ENCODE data around the gene PTPRCAP.

Gene PTPRCAP

DNA sequence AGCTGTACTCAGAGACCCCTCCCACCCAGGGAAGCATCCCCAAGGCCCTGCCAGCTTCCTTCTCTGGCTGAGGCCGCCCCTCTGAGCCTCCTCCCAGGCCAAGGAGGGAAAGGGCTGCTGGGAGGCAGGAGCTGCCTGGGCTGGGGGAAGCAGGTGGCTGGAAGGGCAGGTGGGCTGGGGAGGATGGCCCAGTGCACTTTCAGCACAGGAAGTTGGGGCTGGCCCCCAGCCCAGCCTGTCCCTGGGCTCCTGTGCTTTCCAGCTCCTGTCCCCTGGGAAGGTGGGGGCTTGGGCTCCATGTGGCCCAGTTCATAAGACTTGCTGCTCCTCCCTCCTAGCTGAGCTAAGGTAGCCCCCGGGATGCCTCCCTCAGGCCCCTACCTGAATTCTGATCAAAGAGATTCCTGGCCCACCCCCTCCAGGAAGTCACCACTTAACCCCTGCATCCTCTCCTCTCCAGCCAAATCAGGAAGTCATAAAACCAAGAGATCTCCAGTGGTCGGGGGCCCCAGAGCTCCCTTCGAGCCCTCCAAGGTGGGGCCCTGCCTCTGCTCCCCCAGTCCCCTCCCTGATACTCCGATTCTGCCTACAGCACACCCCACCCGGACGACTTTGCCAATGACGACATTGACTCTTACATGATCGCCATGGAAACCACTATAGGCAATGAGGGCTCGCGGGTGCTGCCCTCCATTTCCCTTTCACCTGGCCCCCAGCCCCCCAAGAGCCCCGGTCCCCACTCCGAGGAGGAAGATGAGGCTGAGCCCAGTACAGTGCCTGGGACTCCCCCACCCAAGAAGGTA is 40.7 kb downstream of the PTPRCAP start:
- no peak for DNase-seq (ENCODE audit: low read depth in 3 of 3)

DNA sequence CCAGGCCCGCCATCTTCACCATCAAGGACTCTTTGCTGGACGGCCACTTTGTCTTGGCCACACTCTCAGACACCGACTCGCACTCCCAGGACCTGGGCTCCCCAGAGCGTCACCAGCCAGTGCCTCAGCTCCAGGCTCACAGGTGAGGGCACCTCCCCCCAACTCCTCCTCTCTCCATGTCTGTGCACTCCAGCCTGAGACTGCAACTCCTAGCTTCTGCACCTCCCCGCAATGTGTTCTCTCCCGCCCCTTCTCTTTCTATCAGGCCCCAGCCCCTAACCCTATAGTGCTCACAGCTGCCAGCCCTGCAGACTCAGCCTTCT is 41.3 kb downstream of the PTPRCAP start:
- DNase-seq (ENCODE audit: low read depth in 3 of 3), result no peak

DNA sequence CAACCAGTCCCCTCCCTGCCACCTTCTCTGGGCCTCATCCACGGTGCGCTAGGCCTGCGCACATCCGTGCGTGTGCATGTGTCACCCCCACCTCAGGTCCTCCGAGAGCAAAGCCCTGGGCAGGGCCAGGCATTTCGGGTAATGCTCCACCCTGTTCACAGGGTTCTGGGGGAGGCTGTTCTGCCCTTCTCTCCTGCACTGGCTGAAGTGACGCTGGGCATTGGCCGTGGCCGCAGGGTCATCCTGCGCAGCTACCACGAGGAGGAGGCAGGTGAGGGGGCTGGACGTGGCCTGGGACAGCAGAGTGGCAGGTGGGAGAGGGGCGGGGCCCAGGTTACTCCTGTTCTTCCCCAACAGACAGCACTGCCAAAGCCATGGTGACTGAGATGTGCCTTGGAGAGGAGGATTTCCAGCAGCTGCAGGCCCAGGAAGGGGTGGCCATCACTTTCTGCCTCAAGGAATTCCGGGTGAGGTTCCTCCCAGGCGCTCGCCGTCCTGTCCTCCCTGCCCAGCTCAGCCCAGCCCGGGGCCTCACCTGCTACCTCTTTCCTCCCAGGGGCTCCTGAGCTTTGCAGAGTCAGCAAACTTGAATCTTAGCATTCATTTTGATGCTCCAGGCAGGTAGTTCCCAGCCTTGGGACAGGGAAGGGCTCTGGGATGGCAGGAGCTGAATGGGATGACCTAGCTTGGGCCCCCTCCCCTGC is 41.8 kb downstream of the PTPRCAP start:
- DNase-seq (ENCODE audit: low read depth in 3 of 3), result no peak

DNA sequence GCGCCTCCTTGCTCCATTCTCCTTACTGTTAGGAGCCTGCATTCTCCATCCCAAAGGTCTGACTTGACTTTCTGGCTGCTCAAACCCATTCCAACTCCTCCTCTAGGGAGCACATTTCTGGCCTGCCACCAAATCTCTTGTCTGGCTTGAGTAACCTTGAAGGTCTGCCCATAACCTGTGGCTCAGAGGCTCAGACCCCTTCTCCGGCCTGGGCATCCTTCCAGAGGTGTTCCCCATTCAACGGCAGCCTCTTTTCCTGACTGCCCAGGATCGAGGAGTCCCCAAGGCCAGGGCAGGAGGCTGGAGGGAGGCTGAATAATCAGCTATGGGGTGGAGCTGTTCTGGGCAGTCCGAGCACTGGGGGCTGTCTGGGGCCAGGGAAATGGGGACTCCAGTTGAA is 43.5 kb downstream of the PTPRCAP start:
- no peak for DNase-seq (ENCODE audit: low read depth in 3 of 3)

DNA sequence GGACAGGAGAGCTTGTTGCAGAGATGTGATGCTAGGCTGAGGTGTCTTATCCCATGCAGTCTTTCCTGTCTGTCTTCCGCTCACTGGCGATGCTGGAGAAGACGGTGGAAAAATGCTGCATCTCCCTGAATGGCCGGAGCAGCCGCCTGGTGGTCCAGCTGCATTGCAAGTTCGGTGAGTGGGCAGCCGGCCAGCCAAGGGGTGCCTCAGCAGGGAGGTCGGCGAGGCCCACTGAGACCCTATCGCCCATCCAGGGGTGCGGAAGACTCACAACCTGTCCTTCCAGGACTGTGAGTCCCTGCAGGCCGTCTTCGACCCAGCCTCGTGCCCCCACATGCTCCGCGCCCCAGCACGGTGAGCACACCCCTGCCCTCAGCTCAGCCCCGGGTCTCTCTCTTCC is 44.0 kb downstream of the PTPRCAP start:
- no peak for DNase-seq (ENCODE audit: low read depth in 3 of 3)

DNA sequence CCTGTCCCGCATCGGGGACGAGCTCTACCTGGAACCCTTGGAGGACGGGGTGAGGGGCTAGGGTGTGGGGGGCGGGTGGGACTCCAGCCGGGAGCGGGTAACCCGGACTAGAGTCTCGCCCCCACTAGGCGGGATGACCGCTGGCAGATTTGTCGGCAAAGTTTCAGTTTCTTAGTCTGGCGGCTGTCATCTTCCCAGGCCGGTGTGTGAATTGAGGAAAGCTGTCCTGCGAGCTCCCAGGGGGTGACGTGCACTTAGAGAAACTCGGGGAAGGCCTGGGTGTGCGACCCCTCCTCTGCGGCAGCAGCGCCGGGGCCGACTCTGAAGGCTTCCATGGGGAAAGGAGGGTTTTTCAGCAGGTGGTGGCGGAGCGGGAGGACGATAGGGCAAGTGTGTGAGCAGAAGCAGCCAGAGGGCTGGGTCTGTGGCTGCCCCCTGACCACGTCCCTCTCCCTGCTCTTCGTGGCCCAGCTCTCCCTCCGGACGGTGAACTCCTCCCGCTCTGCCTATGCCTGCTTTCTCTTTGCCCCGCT is 45.2 kb downstream of the PTPRCAP start:
- no peak for DNase-seq (ENCODE audit: low read depth in 3 of 3)

DNA sequence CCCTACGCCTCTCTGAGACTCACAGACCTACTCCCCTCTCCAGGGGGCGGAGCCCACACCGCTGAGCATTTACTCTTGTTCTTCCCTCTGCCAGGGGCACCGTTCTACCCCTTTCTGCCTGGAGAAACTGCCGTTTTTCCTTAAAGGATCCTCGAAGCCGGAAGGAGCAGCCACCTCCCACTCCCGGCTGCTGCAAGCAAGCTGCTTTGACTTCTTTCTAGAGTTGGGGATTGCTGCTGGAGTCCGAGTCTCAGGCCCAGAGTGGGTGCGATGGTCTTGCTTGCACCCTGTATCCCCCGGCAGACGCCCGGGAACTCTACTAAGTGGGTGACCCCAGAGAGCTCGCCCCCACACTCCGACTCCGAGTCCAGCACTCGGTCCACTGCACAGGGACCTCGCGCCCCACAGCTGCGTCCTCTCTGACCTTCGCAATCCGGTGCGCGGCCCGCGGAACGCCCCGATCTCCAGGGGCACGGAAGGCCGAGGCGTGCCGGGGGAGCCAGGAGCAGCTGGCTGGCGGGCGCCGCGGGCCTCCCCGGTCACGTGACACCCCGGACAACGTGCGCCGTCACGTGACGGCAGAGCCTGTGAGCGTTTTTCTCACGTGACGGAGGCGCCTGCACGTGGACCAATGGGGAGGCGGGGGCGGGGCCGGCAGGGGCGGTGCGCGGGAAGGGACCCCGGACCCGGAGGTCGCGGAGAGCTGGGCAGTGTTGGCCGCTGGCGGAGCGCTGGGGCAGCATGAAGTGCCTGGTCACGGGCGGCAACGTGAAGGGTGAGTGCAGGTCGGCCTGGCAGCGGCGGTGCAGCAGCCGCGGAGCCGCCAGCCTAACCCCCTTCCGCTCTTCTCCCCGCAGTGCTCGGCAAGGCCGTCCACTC is 45.9 kb downstream of the PTPRCAP start, which contains the start of gene RAD9A:
TSS of gene RAD9A (plus strand) at position 683 of the 879 bp plus-strand sequence. CDS start at position 742, 59 bp downstream.
- peak; percentile 84 to 90 (median 88) for DNase-seq (ENCODE audit: low read depth in 3 of 3)

DNA sequence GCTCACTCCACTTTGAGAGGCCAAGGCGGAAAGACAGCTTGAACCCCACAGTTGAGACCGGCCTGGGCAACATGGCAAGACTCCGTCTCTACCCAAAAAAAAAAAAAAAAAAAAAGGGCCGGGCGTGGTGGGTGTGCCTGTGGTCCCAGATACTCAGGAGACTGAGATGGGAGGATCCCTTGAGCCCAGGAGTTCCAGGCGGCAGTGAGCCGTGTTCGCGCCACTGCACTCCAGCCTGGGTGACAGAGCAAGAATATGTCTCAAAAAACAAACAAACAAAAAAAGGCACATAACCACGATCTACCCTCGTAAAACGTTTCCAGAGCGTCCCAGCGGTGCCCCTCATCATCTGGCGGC is 46.6 kb downstream of the PTPRCAP start:
- DNase-seq (ENCODE audit: low read depth in 3 of 3), result no peak

DNA sequence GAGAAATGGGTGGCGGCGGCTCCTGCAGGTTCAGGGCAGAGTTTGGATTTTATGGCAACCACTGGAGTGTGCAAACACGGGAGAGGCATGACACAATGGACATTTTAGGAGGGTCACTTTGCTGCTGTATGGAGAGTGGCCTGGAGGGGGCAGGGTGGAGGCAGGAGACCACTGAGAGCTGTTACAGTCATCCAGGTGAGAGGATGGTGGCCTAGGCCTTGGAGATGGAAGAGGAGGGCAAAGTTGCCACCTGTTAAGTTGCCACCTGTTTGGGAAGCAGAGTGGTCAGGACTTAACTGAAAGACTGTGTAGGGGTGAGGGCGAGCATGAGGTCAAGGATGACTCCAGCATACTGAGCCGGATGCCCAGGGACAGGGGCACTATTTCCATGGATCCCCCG is 48.0 kb downstream of the PTPRCAP start:
- DNase-seq (ENCODE audit: low read depth in 3 of 3), result peak in 1 of 3 experiments; percentile 41

DNA sequence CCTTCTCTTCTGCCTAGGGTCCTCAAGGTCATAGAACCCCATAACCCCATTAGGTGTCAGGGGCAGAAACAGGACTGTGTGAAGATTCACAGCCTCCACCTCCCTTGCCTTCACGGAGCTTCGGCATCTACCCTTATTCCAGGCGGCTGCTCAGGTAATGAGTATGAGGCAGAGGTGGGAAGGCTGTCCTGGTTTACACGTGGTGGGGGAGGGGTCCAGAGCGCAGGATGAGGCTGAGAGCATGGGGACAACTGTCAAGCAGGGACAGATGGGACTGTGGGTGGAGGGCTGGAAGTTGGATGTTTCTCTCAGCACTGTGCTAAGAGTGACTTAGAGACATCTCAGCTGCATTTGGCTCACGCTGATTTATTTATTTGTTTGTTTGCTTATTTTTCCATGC is 50.0 kb downstream of the PTPRCAP start:
- DNase-seq (ENCODE audit: low read depth in 3 of 3), result no peak

DNA sequence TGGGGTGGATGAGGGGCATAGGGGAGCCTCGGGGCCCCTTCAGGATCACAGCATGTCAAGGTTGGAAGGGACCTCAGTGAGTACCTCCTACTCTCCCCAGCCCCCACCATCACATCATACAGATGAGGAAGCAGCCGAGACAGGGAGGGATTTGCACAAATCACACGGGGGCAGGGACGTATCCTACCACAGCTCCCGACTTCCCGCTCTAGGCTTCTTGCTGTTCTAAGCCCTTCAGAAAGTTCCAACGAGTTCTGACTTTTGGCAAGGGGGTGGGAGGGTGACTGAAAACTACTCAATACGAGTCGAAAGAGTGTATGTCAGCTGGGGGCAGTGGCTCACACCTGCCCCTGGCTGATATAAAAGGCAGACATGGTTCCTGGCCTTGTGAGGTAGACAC is 50.4 kb downstream of the PTPRCAP start:
- DNase-seq (ENCODE audit: low read depth in 3 of 3), result no peak

All from stimulated activated CD4-positive, alpha-beta T cell treated with anti-CD3 and anti-CD28 coated beads, TNF-alpha, amount 100 ng/mL, for 4 hours (primary cell).